ENCODE measurements around the gene FHDC1. TPM values are rescaled to one million over a fixed set of nuclear protein-coding genes. Genes with fewer than 3 reads are reported as not detected.

FHDC1 gene
- total RNA-seq, 2 experiments from 2014 or later: 0.05 to 0.11 TPM

GRCh38 chr4:153001626-153002025 is 65.5 kb downstream of the FHDC1 start:
- Mint-ChIP-seq H3K27me3 (peaks cover 5% of the 10 kb centered on the region), H3K27ac (no peak overlapping the region), H3K36me3 (ENCODE audit: low read depth) (no peaks in the 10 kb centered on the region), H3K9me3 (no peaks in the 10 kb centered on the region), H3K4me1 (ENCODE audit: low read depth) (no peaks in the 10 kb centered on the region), H3K4me3 (no peak overlapping the region)
- intact Hi-C loops (cut with micrococcal nuclease): no loop called here
- TF ChIP-seq CTCF (IDR thresholded peaks at IDR 0.05): no peak
- ChIA-PET POLR2A (no interaction called here), CTCF (no interaction called here)
- ATAC-seq (no peak), DNase-seq (no peak)

- intact Hi-C loops (cut with micrococcal nuclease): no loop called here
- DNase-seq (no peak), ATAC-seq (no peak)
- H3K4me3 Mint-ChIP-seq: no peak overlapping the region
- no peaks in the 10 kb centered on the region for H3K36me3 Mint-ChIP-seq (ENCODE audit: low read depth)
- H3K4me1 Mint-ChIP-seq (ENCODE audit: low read depth): no peaks in the 10 kb centered on the region
- ChIA-PET POLR2A (no interaction called here), CTCF (no interaction called here)
- no peaks in the 10 kb centered on the region for H3K9me3 Mint-ChIP-seq
- no peak overlapping the region for H3K27ac Mint-ChIP-seq
- TF ChIP-seq CTCF (IDR thresholded peaks at IDR 0.05): no peak
- H3K27me3 Mint-ChIP-seq: peaks cover 4% of the 10 kb centered on the region
Measured at GRCh38 chr4:153002110-153002509, 66.0 kb downstream of the FHDC1 start.

- no peak for ATAC-seq
- H3K9me3 Mint-ChIP-seq: no peaks in the 10 kb centered on the region
Measured at GRCh38 chr4:153004081-153004850, 68.1 kb downstream of the FHDC1 start.

GRCh38 chr4:153005899-153006381 is 69.8 kb downstream of the FHDC1 start:
- ATAC-seq (no peak), DNase-seq (no peak)
- intact Hi-C loops (cut with micrococcal nuclease): no loop called here
- Mint-ChIP-seq H3K4me3 (no peak overlapping the region), H3K27ac (no peak overlapping the region), H3K4me1 (ENCODE audit: low read depth) (no peaks in the 10 kb centered on the region), H3K9me3 (no peaks in the 10 kb centered on the region), H3K36me3 (ENCODE audit: low read depth) (no peaks in the 10 kb centered on the region), H3K27me3 (no peaks in the 10 kb centered on the region)
- ChIA-PET CTCF (interaction anchor here (0.8 to 2.0 kb wide), 2 partner anchors 69 to 121 kb away, joined by 3 to 9 read pairs; no protein-coding TSS in a partner anchor), POLR2A (no interaction called here)
- no peak for TF ChIP-seq CTCF (IDR thresholded peaks at IDR 0.05)

More at GRCh38 chr4:153004081-153004850, 68.1 kb downstream of the FHDC1 start:
- TF ChIP-seq CTCF (IDR thresholded peaks at IDR 0.05): no peak
- peaks cover 4% of the 10 kb centered on the region for H3K27me3 Mint-ChIP-seq
- CTCF ChIA-PET: interaction anchor here (1.2 kb wide), 1 partner anchor 79 kb away, joined by 3 read pairs; no protein-coding TSS in a partner anchor
- H3K36me3 Mint-ChIP-seq (ENCODE audit: low read depth): no peaks in the 10 kb centered on the region
- H3K4me1 Mint-ChIP-seq (ENCODE audit: low read depth): no peaks in the 10 kb centered on the region
- no peak overlapping the region for H3K27ac Mint-ChIP-seq
- POLR2A ChIA-PET: no interaction called here
- DNase-seq: no peak
- intact Hi-C loops (cut with micrococcal nuclease): no loop called here
- H3K4me3 Mint-ChIP-seq: no peak overlapping the region

GRCh38 chr4:153008578-153009199 is 72.6 kb downstream of the FHDC1 start:
- Mint-ChIP-seq H3K27ac (no peak overlapping the region), H3K4me1 (ENCODE audit: low read depth) (no peaks in the 10 kb centered on the region), H3K9me3 (no peaks in the 10 kb centered on the region), H3K27me3 (no peaks in the 10 kb centered on the region), H3K36me3 (ENCODE audit: low read depth) (no peaks in the 10 kb centered on the region), H3K4me3 (no peak overlapping the region)
- CTCF ChIA-PET: no interaction called here
- POLR2A ChIA-PET: interaction anchor here (0.8 kb wide), 1 partner anchor 17 kb away, joined by 3 read pairs; no protein-coding TSS in a partner anchor
- DNase-seq: no peak
- no peak for ATAC-seq
- TF ChIP-seq CTCF (IDR thresholded peaks at IDR 0.05): no peak
- intact Hi-C loops (cut with micrococcal nuclease): no loop called here

Measured in activated CD8-positive, alpha-beta T cell treated with anti-CD3 and anti-CD28 coated beads for 36 hours (primary cell).